Lower leg skin (tissue), 3 donors: Measurements from ENCODE around the gene AQR.

Experiments used
- POLR2A ChIP-seq, 2 donors: fragments of 450-650 bp; IDR thresholded peaks; one replicate each; pipeline ENCODE4 v1.6.1; 2016 to 2017; ENCODE audit warnings: antibody characterized with exemption in 2 of 2, mild to moderate bottlenecking in 1 of 2, moderate library complexity in 1 of 2
- TF ChIP-seq, protein P1 (sequence below), 3 donors: fragments of 450-650 bp; IDR thresholded peaks; one replicate each; pipeline ENCODE4 v1.5.1; 2016; ENCODE audit warnings: antibody characterized with exemption in 3 of 3, mild to moderate bottlenecking in 3 of 3, moderate library complexity in 2 of 3

GRCh38 chr15:35014241-35014640, 44.7 kb upstream of the AQR start:
- TF ChIP-seq, protein P1, sequence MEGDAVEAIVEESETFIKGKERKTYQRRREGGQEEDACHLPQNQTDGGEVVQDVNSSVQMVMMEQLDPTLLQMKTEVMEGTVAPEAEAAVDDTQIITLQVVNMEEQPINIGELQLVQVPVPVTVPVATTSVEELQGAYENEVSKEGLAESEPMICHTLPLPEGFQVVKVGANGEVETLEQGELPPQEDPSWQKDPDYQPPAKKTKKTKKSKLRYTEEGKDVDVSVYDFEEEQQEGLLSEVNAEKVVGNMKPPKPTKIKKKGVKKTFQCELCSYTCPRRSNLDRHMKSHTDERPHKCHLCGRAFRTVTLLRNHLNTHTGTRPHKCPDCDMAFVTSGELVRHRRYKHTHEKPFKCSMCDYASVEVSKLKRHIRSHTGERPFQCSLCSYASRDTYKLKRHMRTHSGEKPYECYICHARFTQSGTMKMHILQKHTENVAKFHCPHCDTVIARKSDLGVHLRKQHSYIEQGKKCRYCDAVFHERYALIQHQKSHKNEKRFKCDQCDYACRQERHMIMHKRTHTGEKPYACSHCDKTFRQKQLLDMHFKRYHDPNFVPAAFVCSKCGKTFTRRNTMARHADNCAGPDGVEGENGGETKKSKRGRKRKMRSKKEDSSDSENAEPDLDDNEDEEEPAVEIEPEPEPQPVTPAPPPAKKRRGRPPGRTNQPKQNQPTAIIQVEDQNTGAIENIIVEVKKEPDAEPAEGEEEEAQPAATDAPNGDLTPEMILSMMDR (IDR thresholded peaks at IDR 0.05), result no peak
- no peak for TF ChIP-seq POLR2A (IDR thresholded peaks at IDR 0.05)
